SK-N-SH (cell line): Measurements from ENCODE around the gene LRMDA. TPM values are rescaled to one million over a fixed set of nuclear protein-coding genes. Genes with fewer than 3 reads are reported as not detected.

Experiments used
- CTCF ChIA-PET: fragments of 300-600, 350-600 bp; formaldehyde crosslinking; extraction: SDS; loops from one replicate; lab custom pipeline; 2021; lab: Yijun Ruan, JAX
- POLR2A ChIA-PET: fragments of 350-600 bp; sonication (Branson Sonifier 250); formaldehyde crosslinking; extraction: SDS; loops from one replicate; lab custom pipeline; 2020; ENCODE audit warnings: antibody characterized with exemption, inconsistent platforms; lab: Yijun Ruan, JAX
- DNase-seq: peaks from one replicate; pipeline ENCODE4 v3.0.0; 2012
- H2AFZ ChIP-seq: fragments of 200-600 bp; sonication (generic); 2 replicates; pipeline ENCODE4 v1.8.1; 2016; ENCODE audit warnings: antibody characterized with exemption, mild to moderate bottlenecking, low read depth
- H3F3A ChIP-seq: fragments of 200-600 bp; sonication (generic); replicated peaks from 2 replicates; pipeline ENCODE3; 2016; ENCODE audit warnings: antibody characterized with exemption, mild to moderate bottlenecking; ENCODE audit not compliant: insufficient read depth
- H3K27ac ChIP-seq, 2 experiments: fragments of 200-500 bp in 1 of 2; fragments of 200-600 bp in 1 of 2; sonication (Bioruptor generic) in 1 of 2; sonication (generic), shearing (Covaris generic) in 1 of 2; 2 replicates each; pipeline versions ENCODE4 v1.5.1 to v1.6.1; 2014 to 2016; ENCODE audit warnings: low read depth in 2 of 2, inconsistent platforms in 1 of 2, low read length in 1 of 2, mild to moderate bottlenecking in 1 of 2, mixed read lengths in 1 of 2
- H3K27me3 ChIP-seq: fragments of 200-600 bp; sonication (generic), shearing (Covaris generic); 2 replicates; pipeline ENCODE4 v1.6.1; 2016; ENCODE audit warnings: mixed run types; ENCODE audit not compliant: insufficient read depth
- H3K36me3 ChIP-seq, 2 experiments: fragments of 200-500 bp in 1 of 2; fragments of 200-600 bp in 1 of 2; sonication (Bioruptor generic) in 1 of 2; sonication (generic) in 1 of 2; replicated peaks in 1 of 2; 2 replicates each; pipeline versions ENCODE3 to v1.5.1; 2014 to 2016; ENCODE audit warnings: low read length in 1 of 2, mild to moderate bottlenecking in 1 of 2; ENCODE audit not compliant: insufficient read depth in 2 of 2, control insufficient read depth in 1 of 2
- H3K4me1 ChIP-seq, 2 experiments: fragments of 200-500 bp in 1 of 2; fragments of 200-600 bp in 1 of 2; sonication (Bioruptor generic) in 1 of 2; sonication (generic), shearing (Covaris generic) in 1 of 2; 2 replicates each; pipeline versions ENCODE4 v1.5.1 to v1.6.1; 2014 to 2016; ENCODE audit warnings: low read depth in 1 of 2, low read length in 1 of 2, mixed run types in 1 of 2; ENCODE audit not compliant: insufficient read depth in 2 of 2, control insufficient read depth in 1 of 2
- H3K4me2 ChIP-seq: fragments of 200-600 bp; sonication (generic), shearing (Covaris generic); 2 replicates; pipeline ENCODE4 v1.6.1; 2017; ENCODE audit warnings: mixed run types
- H3K4me3 ChIP-seq, 2 experiments: fragments of 200-500 bp in 1 of 2; fragments of 200-600 bp in 1 of 2; sonication (Bioruptor generic) in 1 of 2; sonication (generic), shearing (Covaris generic) in 1 of 2; 2 replicates each; pipeline versions ENCODE4 v1.5.1 to v1.8.1; 2014 to 2016; ENCODE audit warnings: low read depth in 2 of 2, inconsistent platforms in 1 of 2, low read length in 1 of 2, mild to moderate bottlenecking in 1 of 2, mixed read lengths in 1 of 2, moderate library complexity in 1 of 2
- H3K79me2 ChIP-seq: fragments of 200-600 bp; sonication (generic); 2 replicates; pipeline ENCODE4 v1.8.1; 2017; ENCODE audit warnings: mild to moderate bottlenecking; ENCODE audit not compliant: insufficient read depth
- H3K9ac ChIP-seq: fragments of 200-600 bp; sonication (generic); 2 replicates; pipeline ENCODE4 v1.6.1; 2017; ENCODE audit warnings: mixed run types
- H3K9me2 ChIP-seq: fragments of 200-600 bp; sonication (generic); 2 replicates; pipeline ENCODE4 v1.6.1; 2017; ENCODE audit warnings: mixed run types
- H3K9me3 ChIP-seq: fragments of 200-600 bp; sonication (generic); 2 replicates; pipeline ENCODE4 v1.6.1; 2017; ENCODE audit warnings: mixed run types, mild to moderate bottlenecking, moderate library complexity
- H4K20me1 ChIP-seq: fragments of 200-600 bp; sonication (generic); 2 replicates; pipeline ENCODE4 v1.6.1; 2017; ENCODE audit warnings: mild to moderate bottlenecking, mixed run types; ENCODE audit not compliant: insufficient read depth
- CHD2 ChIP-seq: fragments of 150-350 bp; IDR thresholded peaks from 2 replicates; pipeline ENCODE4 v1.6.1; 2018; ENCODE audit warnings: low read length; ENCODE audit not compliant: partially characterized antibody
- CTCF ChIP-seq: fragments of 200-600 bp; sonication (generic); IDR thresholded peaks from 2 replicates; pipeline ENCODE4 v1.6.1; 2017; ENCODE audit warnings: antibody characterized with exemption, mild to moderate bottlenecking, moderate library complexity
- EP300 ChIP-seq, 2 experiments: IDR thresholded peaks; 2 replicates each; pipeline versions ENCODE4 v1.4.0 to v1.6.1; 2012; ENCODE audit warnings: borderline replicate concordance in 1 of 2, low read depth in 1 of 2, low read length in 1 of 2
- EZH2phosphoT487 ChIP-seq: fragments of 200-600 bp; sonication (generic); IDR thresholded peaks from 2 replicates; pipeline ENCODE4 v1.6.1; 2017; ENCODE audit warnings: low read depth, mixed run types, mild to moderate bottlenecking, antibody characterized with exemption, moderate library complexity, borderline replicate concordance
- FOSL2 ChIP-seq: IDR thresholded peaks from 2 replicates; pipeline ENCODE4 v1.4.0; 2012; ENCODE audit warnings: low read depth, mild to moderate bottlenecking, moderate library complexity, borderline replicate concordance
- FOXJ3 ChIP-seq: sonication (generic); formaldehyde crosslinking; IDR thresholded peaks from 2 replicates; pipeline ENCODE4 v1.5.1; 2020; ENCODE audit warnings: mild to moderate bottlenecking, missing genetic modification reagents
- GABPA ChIP-seq: IDR thresholded peaks from 2 replicates; pipeline ENCODE4 v1.4.0; 2012; ENCODE audit warnings: low read depth, mild to moderate bottlenecking
- JUND ChIP-seq: IDR thresholded peaks from 2 replicates; pipeline ENCODE4 v1.4.0; 2012
- MEF2A ChIP-seq: IDR thresholded peaks from 2 replicates; pipeline ENCODE4 v1.4.0; 2012; ENCODE audit warnings: low read depth, borderline replicate concordance
- NRF1 ChIP-seq: IDR thresholded peaks from 2 replicates; pipeline ENCODE4 v1.6.1; 2012; ENCODE audit warnings: low read depth, mild to moderate bottlenecking, low read length
- PBX3 ChIP-seq: IDR thresholded peaks from 2 replicates; pipeline ENCODE4; 2012
- RAD21 ChIP-seq: IDR thresholded peaks from 2 replicates; pipeline ENCODE4 v1.6.1; 2012; ENCODE audit warnings: mild to moderate bottlenecking, low read length
- REST ChIP-seq: IDR thresholded peaks from 2 replicates; pipeline ENCODE4 v1.6.1; 2012; ENCODE audit warnings: mild to moderate bottlenecking, low read depth, low read length, moderate library complexity
- RFX5 ChIP-seq: IDR thresholded peaks from 2 replicates; pipeline ENCODE4 v1.6.1; 2012; ENCODE audit warnings: mild to moderate bottlenecking, improper control_type of control experiment, low read length
- SIN3A ChIP-seq: IDR thresholded peaks from 2 replicates; pipeline ENCODE4 v1.6.1; 2012; ENCODE audit warnings: low read depth, mild to moderate bottlenecking, low read length, moderate library complexity, borderline replicate concordance
- USF2 ChIP-seq: fragments of 150-350 bp; IDR thresholded peaks from 2 replicates; pipeline ENCODE4 v1.6.1; 2017; ENCODE audit warnings: antibody characterized with exemption, low read length, low read depth, borderline replicate concordance
- ZBTB33 ChIP-seq: IDR thresholded peaks from 2 replicates; pipeline ENCODE4 v1.4.0; 2012; ENCODE audit warnings: low read depth, borderline replicate concordance
- WGBS: methylation state at CpG from one replicate; pipeline ENCODE4 v1.1.6; 2017; ENCODE audit warnings: low lambda C conversion rate; 5-methylcytosine and 5-hydroxymethylcytosine counted together
- polyA plus RNA-seq, 3 experiments: library from polyadenylated mRNA; depleted of rRNA; stranded (reverse); fragments of >200 nt; gene quantifications; 2 replicates each; pipeline ENCODE4 v1.2.3, GENCODE V29; 2012

LRMDA gene
- polyA plus RNA-seq, 1 of the 3 experiments (the other 2 are of a cell fraction), result 0.95 TPM

GRCh38 chr10:76504823-76505222 is 1073.4 kb downstream of the LRMDA start:
- DNase-seq, result no peak
- POLR2A ChIA-PET, result no interaction called here
- WGBS, result 53% methylated on average over 1 of the region's 1 CpG
- H4K20me1 ChIP-seq, result no peaks in the 10 kb centered on the region
- H3K9me3 ChIP-seq, result peaks cover 10% of the 10 kb centered on the region; the same call in 1 of the 2 replicates
- CTCF ChIA-PET, result interaction anchor here (1.1 to 1.2 kb wide), 2 partner anchors 10 to 42 kb away, joined by 3 read pairs; no protein-coding TSS in a partner anchor
- no peaks in the 10 kb centered on the region for H3K36me3 ChIP-seq
- TF ChIP-seq EZH2phosphoT487 (no peak), REST (no peak), RAD21 (no peak), FOXJ3 (CRISPR knock-in tag) (no peak), RFX5 (no peak), PBX3 (no peak), CHD2 (no peak), ZBTB33 (no peak)
- H3K4me3 ChIP-seq, result no peak overlapping the region
- no peak overlapping the region for H2AFZ ChIP-seq
- no peak overlapping the region for H3K9ac ChIP-seq
- no peaks in the 10 kb centered on the region for H3F3A ChIP-seq
- H3K27me3 ChIP-seq, result no peaks in the 10 kb centered on the region
- H3K4me1 ChIP-seq, result no peaks in the 10 kb centered on the region
- no peak overlapping the region for H3K27ac ChIP-seq
- no peaks in the 10 kb centered on the region for H3K9me2 ChIP-seq
- H3K4me2 ChIP-seq, result no peak overlapping the region
- no peaks in the 10 kb centered on the region for H3K79me2 ChIP-seq

GRCh38 chr10:76509446-76509845 is 1078.0 kb downstream of the LRMDA start:
- Histone ChIP-seq H3K27me3 (no peaks in the 10 kb centered on the region), H3K79me2 (no peaks in the 10 kb centered on the region), H3K9me3 (peaks cover 10% of the 10 kb centered on the region; the same call in 1 of the 2 replicates), H4K20me1 (no peaks in the 10 kb centered on the region), H3K4me1 (no peaks in the 10 kb centered on the region), H3K27ac (no peak overlapping the region), H3K4me3 (no peak overlapping the region), H3K36me3 (no peaks in the 10 kb centered on the region), H2AFZ (no peak overlapping the region), H3F3A (no peaks in the 10 kb centered on the region), H3K4me2 (no peak overlapping the region), H3K9ac (no peak overlapping the region), H3K9me2 (no peaks in the 10 kb centered on the region)
- TF ChIP-seq FOSL2 (no peak), USF2 (no peak), SIN3A (no peak), NRF1 (no peak), JUND (no peak), EP300 (IDR thresholded peaks at IDR 0.05; ENCODE audit: borderline replicate concordance in 1 of 2, low read depth in 1 of 2, low read length in 1 of 2) (no peak), MEF2A (no peak), CTCF (no peak), GABPA (no peak)
- POLR2A ChIA-PET, result no interaction called here
- DNase-seq, result no peak
- 53% methylated on average over 3 of the region's 3 CpGs for whole genome bisulfite sequencing
- CTCF ChIA-PET, result interaction anchor here (1.9 kb wide), 1 partner anchor 12 kb away, joined by 4 read pairs; no protein-coding TSS in a partner anchor
